ENCODE data around the gene BMPR1A. TPM values are rescaled to one million over a fixed set of nuclear protein-coding genes. Genes with fewer than 3 reads are reported as not detected.

BMPR1A gene
- total RNA-seq, 2 experiments from 2014 or later = 0.47 to 1.1 TPM

GRCh38 chr10:86798611-86799010 is 42.2 kb downstream of the BMPR1A start:
- TF ChIP-seq CTCF (conservative IDR thresholded peaks at IDR 0.05; ENCODE audit: low read length) (no peak), EZH2phosphoT487 (IDR thresholded peaks at IDR 0.05; ENCODE audit: borderline replicate concordance, low read depth, low read length) (no peak)
- no peaks in the 10 kb centered on the region for H3K9me3 ChIP-seq (ENCODE audit: low read length)
- H3K4me2 ChIP-seq (ENCODE audit: low read length) = no peak overlapping the region
- H3K27ac ChIP-seq (ENCODE audit: low read depth, low read length, poor library complexity, severe bottlenecking) = no peak overlapping the region
- H3K4me3 ChIP-seq (ENCODE audit: low read depth, low read length, poor library complexity, severe bottlenecking) = no peak overlapping the region
- no peaks in the 10 kb centered on the region for H3K79me2 ChIP-seq (ENCODE audit: insufficient read depth, low read depth, low read length)
- DNase-seq (ENCODE audit: low spot score) = no peak
- POLR2A ChIA-PET = interaction anchor here (0.6 kb wide), 1 partner anchor 89 kb away, joined by 3 read pairs; no protein-coding TSS in a partner anchor
- no peaks in the 10 kb centered on the region for H3K36me3 ChIP-seq (ENCODE audit: insufficient read depth, low read length)
- BruUV-seq (replicated peaks) = no TSS peak
- CTCF ChIA-PET (ENCODE audit: unreplicated experiment) = no interaction called here
- no peaks in the 10 kb centered on the region for H3K4me1 ChIP-seq (ENCODE audit: insufficient read depth, low read length, poor library complexity, severe bottlenecking)
- no peaks in the 10 kb centered on the region; the same call in 1 of the 2 replicates for H4K20me1 ChIP-seq (ENCODE audit: insufficient read depth, low read length)
- no peak overlapping the region for H2AFZ ChIP-seq (ENCODE audit: low read length)
- no peaks in the 10 kb centered on the region for H3K9me2 ChIP-seq (ENCODE audit: insufficient read depth, low read length)
- intact Hi-C loops (cut with micrococcal nuclease; ENCODE audit: unreplicated experiment) = no loop called here

DNA sequence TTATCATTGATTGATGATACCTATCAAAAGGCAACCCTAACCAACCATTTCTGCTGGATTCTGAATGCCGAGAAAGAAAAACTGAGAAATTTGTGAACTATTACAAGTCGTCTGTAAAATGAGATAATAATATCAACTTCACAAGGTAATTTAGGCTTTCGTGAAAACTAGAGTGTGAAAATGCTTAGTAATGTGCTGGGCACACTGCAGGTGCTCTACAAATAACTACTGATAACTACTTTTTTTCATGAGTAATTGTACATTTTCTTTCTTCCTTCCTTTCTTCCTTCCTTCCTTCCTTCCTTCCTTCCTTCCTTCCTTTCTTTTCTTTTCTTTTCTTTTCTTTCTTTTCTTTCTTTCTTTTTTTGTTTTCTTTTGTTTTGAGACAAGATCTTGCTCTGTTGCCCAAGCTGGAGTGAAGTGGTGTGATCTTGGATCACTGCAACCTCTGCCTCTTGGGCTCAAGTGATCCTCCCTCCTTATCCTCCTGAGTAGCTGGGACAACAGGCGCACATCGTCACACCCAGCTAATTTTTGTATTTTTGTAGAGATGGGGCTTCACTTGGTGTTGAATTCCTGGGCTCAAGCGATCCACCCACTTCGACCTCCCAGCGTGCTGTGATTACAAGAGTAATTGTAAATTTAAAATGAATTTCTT is 42.9 kb downstream of the BMPR1A start:
- intact Hi-C loops (cut with micrococcal nuclease; ENCODE audit: unreplicated experiment) = no loop called here
- Histone ChIP-seq H3K27ac (ENCODE audit: low read depth, low read length, poor library complexity, severe bottlenecking) (no peak overlapping the region), H3K79me2 (ENCODE audit: insufficient read depth, low read depth, low read length) (no peaks in the 10 kb centered on the region), H3K4me1 (ENCODE audit: insufficient read depth, low read length, poor library complexity, severe bottlenecking) (no peaks in the 10 kb centered on the region), H3K4me2 (ENCODE audit: low read length) (no peak overlapping the region), H2AFZ (ENCODE audit: low read length) (no peak overlapping the region), H3K9me2 (ENCODE audit: insufficient read depth, low read length) (no peaks in the 10 kb centered on the region), H3K9me3 (ENCODE audit: low read length) (no peaks in the 10 kb centered on the region), H4K20me1 (ENCODE audit: insufficient read depth, low read length) (no peaks in the 10 kb centered on the region; the same call in 1 of the 2 replicates), H3K36me3 (ENCODE audit: insufficient read depth, low read length) (no peaks in the 10 kb centered on the region), H3K4me3 (ENCODE audit: low read depth, low read length, poor library complexity, severe bottlenecking) (no peak overlapping the region)
- CTCF ChIA-PET (ENCODE audit: unreplicated experiment) = no interaction called here
- no peak for DNase-seq (ENCODE audit: low spot score)
- no TSS peak for BruUV-seq (replicated peaks)
- TF ChIP-seq EZH2phosphoT487 (IDR thresholded peaks at IDR 0.05; ENCODE audit: borderline replicate concordance, low read depth, low read length) (no peak), CTCF (conservative IDR thresholded peaks at IDR 0.05; ENCODE audit: low read length) (no peak)
- POLR2A ChIA-PET = no interaction called here

- H3K36me3 ChIP-seq (ENCODE audit: insufficient read depth, low read length) = no peaks in the 10 kb centered on the region
- ChIA-PET CTCF (ENCODE audit: unreplicated experiment) (no interaction called here), POLR2A (interaction anchor here (0.7 kb wide), 1 partner anchor 59 kb away, joined by 3 read pairs; no protein-coding TSS in a partner anchor)
- TF ChIP-seq EZH2phosphoT487 (IDR thresholded peaks at IDR 0.05; ENCODE audit: borderline replicate concordance, low read depth, low read length) (no peak), CTCF (conservative IDR thresholded peaks at IDR 0.05; ENCODE audit: low read length) (no peak)
- no peak overlapping the region for H3K27ac ChIP-seq (ENCODE audit: low read depth, low read length, poor library complexity, severe bottlenecking)
- H3K9me2 ChIP-seq (ENCODE audit: insufficient read depth, low read length) = no peaks in the 10 kb centered on the region
- no peaks in the 10 kb centered on the region for H3K9me3 ChIP-seq (ENCODE audit: low read length)
- H4K20me1 ChIP-seq (ENCODE audit: insufficient read depth, low read length) = no peaks in the 10 kb centered on the region; the same call in 1 of the 2 replicates
- BruUV-seq (replicated peaks) = no TSS peak
- H3K4me3 ChIP-seq (ENCODE audit: low read depth, low read length, poor library complexity, severe bottlenecking) = no peak overlapping the region
- intact Hi-C loops (cut with micrococcal nuclease; ENCODE audit: unreplicated experiment) = no loop called here
- no peaks in the 10 kb centered on the region for H3K4me1 ChIP-seq (ENCODE audit: insufficient read depth, low read length, poor library complexity, severe bottlenecking)
- no peak overlapping the region for H2AFZ ChIP-seq (ENCODE audit: low read length)
- H3K79me2 ChIP-seq (ENCODE audit: insufficient read depth, low read depth, low read length) = no peaks in the 10 kb centered on the region
- no peak overlapping the region for H3K4me2 ChIP-seq (ENCODE audit: low read length)
- DNase-seq (ENCODE audit: low spot score) = no peak
Measured at GRCh38 chr10:86801995-86802394, 45.6 kb downstream of the BMPR1A start.

Data from OCI-LY7 (cell line).